Endometrial microvascular endothelial cells (primary cell): Measurements from ENCODE around the gene MRTFA. TPM values are rescaled to one million over a fixed set of nuclear protein-coding genes. Genes with fewer than 3 reads are reported as not detected.

Experiments used
- in situ Hi-C: cut with HindIII; loops from 2 replicates; pipeline ENCODE4 v1.10.0; 2017; ENCODE audit warnings: low sequenced_read_pairs, low pct_unique_long_range_greater_than_20kb; ENCODE audit errors: inconsistent ontology term
- total RNA-seq: library from RNA; depleted of rRNA; stranded (reverse); fragments of >200 nt; gene quantifications from one replicate; pipeline ENCODE4 v1.2.3, GENCODE V29; 2015; ENCODE audit errors: inconsistent ontology term

MRTFA gene
- total RNA-seq, 1 donor from 2014 or later = 14.3 TPM

GRCh38 chr22:40416636-40417035, 219.9 kb downstream of the MRTFA start:
- in situ Hi-C loops = no loop called here

GRCh38 chr22:40416267-40416570, 220.3 kb downstream of the MRTFA start:
- in situ Hi-C loops = no loop called here

GRCh38 chr22:40415531-40416266, 220.8 kb downstream of the MRTFA start:
- in situ Hi-C loops = no loop called here

GRCh38 chr22:40414838-40415505, 221.5 kb downstream of the MRTFA start:
- in situ Hi-C loops = no loop called here

- in situ Hi-C loops = no loop called here
Measured at GRCh38 chr22:40414311-40414710, 222.2 kb downstream of the MRTFA start.

GRCh38 chr22:40413873-40414272, 222.6 kb downstream of the MRTFA start:
- in situ Hi-C loops = no loop called here

GRCh38 chr22:40412441-40412840, 224.1 kb downstream of the MRTFA start:
- in situ Hi-C loops = no loop called here

GRCh38 chr22:40411506-40411861, 225.0 kb downstream of the MRTFA start:
- in situ Hi-C loops = no loop called here

GRCh38 chr22:40410731-40411505, 225.6 kb downstream of the MRTFA start:
- in situ Hi-C loops = no loop called here

- in situ Hi-C loops = no loop called here
Measured at GRCh38 chr22:40410272-40410671, 226.2 kb downstream of the MRTFA start.

GRCh38 chr22:40409613-40410113, 226.9 kb downstream of the MRTFA start:
- in situ Hi-C loops = no loop called here

GRCh38 chr22:40408718-40409612, 227.6 kb downstream of the MRTFA start:
- in situ Hi-C loops = no loop called here

GRCh38 chr22:40407831-40408717, 228.4 kb downstream of the MRTFA start:
- in situ Hi-C loops = no loop called here

- in situ Hi-C loops = no loop called here
Measured at GRCh38 chr22:40407021-40407761, 229.3 kb downstream of the MRTFA start.

GRCh38 chr22:40406063-40406890, 230.2 kb downstream of the MRTFA start:
- in situ Hi-C loops = no loop called here

GRCh38 chr22:40405178-40406062, 231.1 kb downstream of the MRTFA start:
- in situ Hi-C loops = no loop called here
